Glomerular endothelial cell (primary cell): ENCODE measurements around the gene CPSF2. TPM values are rescaled to one million over a fixed set of nuclear protein-coding genes. Genes with fewer than 3 reads are reported as not detected.

ENCODE experiments used
- total RNA-seq: library from RNA; depleted of rRNA; stranded (reverse); fragments of >200 nt; gene quantifications from 2 replicates; pipeline ENCODE4 v1.2.3, GENCODE V29; 2015

The CPSF2 gene
- total RNA-seq, 1 donor from 2014 or later: 33.6 TPM

Other genes starting within 250 kb of the CPSF2 start
- 1.1 and 5.7 TPM in 2 replicates for gene FBLN5, start 174.3 kb upstream of the CPSF2 start, total RNA-seq
- gene TRIP11, start 81.9 kb upstream of the CPSF2 start, total RNA-seq: 19.6 and 23.0 TPM in 2 replicates
- 16.6 and 29.4 TPM in 2 replicates for gene ATXN3, start 15.4 kb upstream of the CPSF2 start, total RNA-seq
- gene NDUFB1, start 263 bp upstream of the CPSF2 start, total RNA-seq: 312 and 378 TPM in 2 replicates
- gene SLC24A4, start 201.2 kb downstream of the CPSF2 start, total RNA-seq: 0.15 and 0.18 TPM in 2 replicates